ENCODE results near the gene NANOG.
"Not testable (repeated sequence)": the region's sequence is repeated elsewhere in the genome, so short reads cannot be mapped to it uniquely, and the experiment has no call there.

NANOG gene

GRCh38 chr12:7835116-7835515 lies 45.9 kb downstream of the NANOG start:
- H3K27me3 ChIP-seq (ENCODE audit: insufficient read depth, low read length, poor library complexity, severe bottlenecking): no peaks in the 10 kb centered on the region
- no peak overlapping the region for H3K4me3 ChIP-seq (ENCODE audit: low read length, poor library complexity, severe bottlenecking)
- H3K4me1 ChIP-seq (ENCODE audit: insufficient read depth, low read length, poor library complexity, severe bottlenecking): peaks cover 3% of the 10 kb centered on the region
- H3K9me3 ChIP-seq (ENCODE audit: insufficient read depth, low read depth, low read length): no peaks in the 10 kb centered on the region
- TF ChIP-seq, protein P1, sequence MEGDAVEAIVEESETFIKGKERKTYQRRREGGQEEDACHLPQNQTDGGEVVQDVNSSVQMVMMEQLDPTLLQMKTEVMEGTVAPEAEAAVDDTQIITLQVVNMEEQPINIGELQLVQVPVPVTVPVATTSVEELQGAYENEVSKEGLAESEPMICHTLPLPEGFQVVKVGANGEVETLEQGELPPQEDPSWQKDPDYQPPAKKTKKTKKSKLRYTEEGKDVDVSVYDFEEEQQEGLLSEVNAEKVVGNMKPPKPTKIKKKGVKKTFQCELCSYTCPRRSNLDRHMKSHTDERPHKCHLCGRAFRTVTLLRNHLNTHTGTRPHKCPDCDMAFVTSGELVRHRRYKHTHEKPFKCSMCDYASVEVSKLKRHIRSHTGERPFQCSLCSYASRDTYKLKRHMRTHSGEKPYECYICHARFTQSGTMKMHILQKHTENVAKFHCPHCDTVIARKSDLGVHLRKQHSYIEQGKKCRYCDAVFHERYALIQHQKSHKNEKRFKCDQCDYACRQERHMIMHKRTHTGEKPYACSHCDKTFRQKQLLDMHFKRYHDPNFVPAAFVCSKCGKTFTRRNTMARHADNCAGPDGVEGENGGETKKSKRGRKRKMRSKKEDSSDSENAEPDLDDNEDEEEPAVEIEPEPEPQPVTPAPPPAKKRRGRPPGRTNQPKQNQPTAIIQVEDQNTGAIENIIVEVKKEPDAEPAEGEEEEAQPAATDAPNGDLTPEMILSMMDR (conservative IDR thresholded peaks at IDR 0.05; ENCODE audit: low read length): no peak
- TF ChIP-seq EZH2phosphoT487 (IDR thresholded peaks at IDR 0.05; ENCODE audit: borderline replicate concordance): no peak
- no peaks in the 10 kb centered on the region for H3K9me2 ChIP-seq (replicated peaks; ENCODE audit: low read depth, low read length)
- H3K9ac ChIP-seq (ENCODE audit: low read depth, low read length, poor library complexity, severe bottlenecking): no peak overlapping the region
- no peak overlapping the region for H2AFZ ChIP-seq (ENCODE audit: low read length)
- H4K20me1 ChIP-seq (ENCODE audit: insufficient read depth, low read length, poor library complexity, severe bottlenecking): no peaks in the 10 kb centered on the region
- no peaks in the 10 kb centered on the region for H3K36me3 ChIP-seq (ENCODE audit: insufficient read depth, low read length)
- no peaks in the 10 kb centered on the region for H3F3A ChIP-seq (ENCODE audit: low read depth)
- no peaks in the 10 kb centered on the region for H3K79me2 ChIP-seq (ENCODE audit: insufficient read depth, low read length)
- no peak overlapping the region for H3K4me2 ChIP-seq (ENCODE audit: low read depth, low read length, poor library complexity, severe bottlenecking)

GRCh38 chr12:7835766-7836165 lies 46.6 kb downstream of the NANOG start:
- H3K9me3 ChIP-seq (ENCODE audit: insufficient read depth, low read depth, low read length): no peaks in the 10 kb centered on the region
- H3K4me2 ChIP-seq (ENCODE audit: low read depth, low read length, poor library complexity, severe bottlenecking): no peak overlapping the region
- no peaks in the 10 kb centered on the region for H3F3A ChIP-seq (ENCODE audit: low read depth)
- H3K9ac ChIP-seq (ENCODE audit: low read depth, low read length, poor library complexity, severe bottlenecking): no peak overlapping the region
- no peak overlapping the region for H3K4me3 ChIP-seq (ENCODE audit: low read length, poor library complexity, severe bottlenecking)
- H3K79me2 ChIP-seq (ENCODE audit: insufficient read depth, low read length): no peaks in the 10 kb centered on the region
- H2AFZ ChIP-seq (ENCODE audit: low read length): no peak overlapping the region
- H3K36me3 ChIP-seq (ENCODE audit: insufficient read depth, low read length): no peaks in the 10 kb centered on the region
- no peaks in the 10 kb centered on the region for H4K20me1 ChIP-seq (ENCODE audit: insufficient read depth, low read length, poor library complexity, severe bottlenecking)
- H3K4me1 ChIP-seq (ENCODE audit: insufficient read depth, low read length, poor library complexity, severe bottlenecking): peaks cover 3% of the 10 kb centered on the region
- TF ChIP-seq, protein P1 (conservative IDR thresholded peaks at IDR 0.05; ENCODE audit: low read length): no peak
- no peak for TF ChIP-seq EZH2phosphoT487 (IDR thresholded peaks at IDR 0.05; ENCODE audit: borderline replicate concordance)
- H3K27me3 ChIP-seq (ENCODE audit: insufficient read depth, low read length, poor library complexity, severe bottlenecking): no peaks in the 10 kb centered on the region
- H3K9me2 ChIP-seq (replicated peaks; ENCODE audit: low read depth, low read length): no peaks in the 10 kb centered on the region

GRCh38 chr12:7837366-7837765 lies 48.2 kb downstream of the NANOG start:
- Histone ChIP-seq H3K9ac (ENCODE audit: low read depth, low read length, poor library complexity, severe bottlenecking) (no peak overlapping the region), H3K9me3 (ENCODE audit: insufficient read depth, low read depth, low read length) (no peaks in the 10 kb centered on the region), H4K20me1 (ENCODE audit: insufficient read depth, low read length, poor library complexity, severe bottlenecking) (no peaks in the 10 kb centered on the region), H3K36me3 (ENCODE audit: insufficient read depth, low read length) (no peaks in the 10 kb centered on the region), H2AFZ (ENCODE audit: low read length) (no peak overlapping the region), H3K9me2 (replicated peaks; ENCODE audit: low read depth, low read length) (no peaks in the 10 kb centered on the region), H3K79me2 (ENCODE audit: insufficient read depth, low read length) (no peaks in the 10 kb centered on the region), H3K4me1 (ENCODE audit: insufficient read depth, low read length, poor library complexity, severe bottlenecking) (peaks cover 2% of the 10 kb centered on the region), H3F3A (ENCODE audit: low read depth) (no peaks in the 10 kb centered on the region), H3K4me3 (ENCODE audit: low read length, poor library complexity, severe bottlenecking) (no peak overlapping the region), H3K4me2 (ENCODE audit: low read depth, low read length, poor library complexity, severe bottlenecking) (no peak overlapping the region), H3K27me3 (ENCODE audit: insufficient read depth, low read length, poor library complexity, severe bottlenecking) (no peaks in the 10 kb centered on the region)
- TF ChIP-seq, protein P1 (conservative IDR thresholded peaks at IDR 0.05; ENCODE audit: low read length): no peak
- no peak for TF ChIP-seq EZH2phosphoT487 (IDR thresholded peaks at IDR 0.05; ENCODE audit: borderline replicate concordance)

DNA sequence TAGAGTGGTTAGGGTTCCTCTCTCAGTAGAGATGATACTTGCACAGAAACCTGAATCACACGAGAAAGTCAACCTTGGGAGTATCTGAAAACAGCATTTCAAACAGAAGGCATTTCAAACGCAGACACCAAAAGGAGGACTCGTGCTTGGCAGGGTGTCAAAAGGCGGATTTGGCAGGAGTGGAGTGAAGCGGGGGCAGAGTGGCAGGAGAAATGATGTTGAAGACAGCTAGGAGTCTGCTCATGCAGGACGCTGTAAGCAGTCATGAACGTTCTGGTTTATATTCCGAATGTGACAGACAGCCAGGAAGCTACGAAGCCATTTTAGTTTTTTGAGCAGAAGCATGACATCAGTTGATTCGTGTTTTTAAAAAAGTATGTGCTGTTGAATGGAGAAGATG lies 50.0 kb downstream of the NANOG start:
- not testable (repeated sequence) for H3K9me2 ChIP-seq (replicated peaks; ENCODE audit: low read depth, low read length); H3K9ac ChIP-seq (ENCODE audit: low read depth, low read length, poor library complexity, severe bottlenecking); H3K9me3 ChIP-seq (ENCODE audit: insufficient read depth, low read depth, low read length); H3K79me2 ChIP-seq (ENCODE audit: insufficient read depth, low read length); H3K27me3 ChIP-seq (ENCODE audit: insufficient read depth, low read length, poor library complexity, severe bottlenecking); H3K4me3 ChIP-seq (ENCODE audit: low read length, poor library complexity, severe bottlenecking); H3K4me1 ChIP-seq (ENCODE audit: insufficient read depth, low read length, poor library complexity, severe bottlenecking); H3F3A ChIP-seq (ENCODE audit: low read depth); H3K36me3 ChIP-seq (ENCODE audit: insufficient read depth, low read length); H4K20me1 ChIP-seq (ENCODE audit: insufficient read depth, low read length, poor library complexity, severe bottlenecking); H2AFZ ChIP-seq (ENCODE audit: low read length); H3K4me2 ChIP-seq (ENCODE audit: low read depth, low read length, poor library complexity, severe bottlenecking)

DNA sequence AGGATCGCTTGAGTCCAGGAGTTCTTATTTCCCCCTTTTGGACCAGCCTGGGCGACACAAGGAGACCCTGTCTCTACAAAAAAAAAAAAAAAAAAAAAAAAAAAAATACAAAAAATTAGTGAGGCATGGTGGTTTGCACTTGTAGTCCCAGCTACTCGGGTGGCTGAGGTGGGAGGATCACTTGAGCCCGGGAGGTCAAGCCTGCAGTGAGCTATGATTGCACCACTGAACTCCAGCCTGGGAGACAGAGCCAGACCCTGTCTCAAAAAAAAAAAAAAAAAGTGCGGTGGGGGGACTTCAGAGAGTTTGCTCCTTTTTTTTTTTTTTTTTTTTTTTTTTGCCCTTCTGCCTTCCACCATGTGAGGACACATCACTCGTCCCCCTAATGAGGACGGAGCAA lies 50.6 kb downstream of the NANOG start:
- H4K20me1 ChIP-seq (ENCODE audit: insufficient read depth, low read length, poor library complexity, severe bottlenecking); H2AFZ ChIP-seq (ENCODE audit: low read length); H3K9me3 ChIP-seq (ENCODE audit: insufficient read depth, low read depth, low read length); H3F3A ChIP-seq (ENCODE audit: low read depth); H3K79me2 ChIP-seq (ENCODE audit: insufficient read depth, low read length); H3K9ac ChIP-seq (ENCODE audit: low read depth, low read length, poor library complexity, severe bottlenecking); H3K27me3 ChIP-seq (ENCODE audit: insufficient read depth, low read length, poor library complexity, severe bottlenecking); H3K4me1 ChIP-seq (ENCODE audit: insufficient read depth, low read length, poor library complexity, severe bottlenecking); H3K9me2 ChIP-seq (replicated peaks; ENCODE audit: low read depth, low read length); H3K4me2 ChIP-seq (ENCODE audit: low read depth, low read length, poor library complexity, severe bottlenecking); H3K4me3 ChIP-seq (ENCODE audit: low read length, poor library complexity, severe bottlenecking); H3K36me3 ChIP-seq (ENCODE audit: insufficient read depth, low read length): not testable (repeated sequence)

Measured in Loucy (cell line).